T-helper 9 cell (primary cell): ENCODE results near the gene STK4.

Source experiments
- DNase-seq: peaks from one replicate; pipeline ENCODE4 v3.0.0-alpha.2; 2020
- total RNA-seq, 2 donors: gene quantifications; one replicate each; lab custom pipeline; 2026; lab: John Stamatoyannopoulos, UW

Gene STK4
- 472 to 668 reads per million in 2 donors for total RNA-seq

DNA sequence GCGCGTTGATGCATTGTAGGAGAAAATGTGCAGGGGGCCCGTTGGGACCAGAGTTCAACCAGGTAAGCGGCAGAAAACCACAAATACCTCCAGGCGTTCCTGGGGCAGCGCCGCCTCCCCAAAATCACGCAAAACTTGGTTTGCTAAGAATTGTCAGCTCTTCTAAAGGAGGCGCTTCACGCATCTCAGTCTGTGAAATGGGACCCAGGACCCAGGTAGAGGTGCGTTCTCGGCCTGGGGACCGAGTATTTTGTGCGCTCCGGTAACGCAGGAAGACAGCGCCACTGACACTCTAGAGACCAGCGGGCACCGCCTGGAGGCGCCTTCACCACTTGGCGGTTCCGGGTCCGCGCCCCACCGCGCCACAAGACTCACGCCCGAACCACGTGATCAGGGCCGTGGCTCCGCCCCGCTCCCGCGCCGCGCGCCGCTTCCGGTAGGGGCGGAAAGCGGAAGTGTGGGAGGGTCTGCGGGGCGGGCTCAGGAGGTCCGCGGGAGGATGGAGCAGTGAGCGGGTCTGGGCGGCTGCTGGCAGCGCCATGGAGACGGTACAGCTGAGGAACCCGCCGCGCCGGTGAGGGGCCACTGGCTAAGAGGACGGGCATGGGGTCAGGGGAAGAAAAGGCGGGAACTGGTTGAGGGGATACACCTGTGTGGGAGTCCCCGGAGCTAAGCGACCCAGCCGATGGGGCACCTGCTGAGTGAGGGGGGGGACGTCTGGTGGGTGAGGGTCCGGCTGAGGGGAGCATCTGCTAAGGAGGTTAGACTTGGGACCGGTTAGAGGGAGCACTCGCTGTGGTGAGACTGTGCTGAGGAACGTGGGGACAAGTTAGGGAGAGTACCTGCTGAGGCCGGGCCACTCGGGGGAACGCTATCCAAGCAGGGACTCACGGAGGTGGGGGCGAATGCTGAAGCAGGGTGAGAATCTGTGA, at the start of gene STK4:
STK4 (plus strand) TSS at position 483 of the 932 bp plus-strand sequence; CDS start at position 540, 57 bp downstream.
- DNase-seq, result peak; percentile 94

DNA sequence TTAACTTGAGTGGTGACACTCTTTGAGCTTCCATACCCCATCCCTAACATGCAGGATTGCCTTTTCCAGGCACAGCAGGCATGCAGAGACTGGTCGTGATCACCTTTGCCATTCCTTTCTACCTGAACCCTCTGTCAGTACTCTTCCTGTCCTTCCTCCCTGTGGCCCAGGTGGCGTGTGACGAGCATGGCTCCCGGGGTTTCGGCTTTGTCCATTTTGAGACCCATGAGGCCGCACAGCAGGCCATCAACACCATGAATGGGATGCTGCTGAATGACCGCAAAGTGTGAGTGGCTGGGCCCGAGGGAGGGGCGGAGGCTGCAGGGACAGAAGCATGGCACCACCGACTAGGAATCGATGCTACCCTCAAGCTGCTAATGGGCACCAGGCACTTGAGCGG, 49.7 kb upstream of the STK4 start:
- DNase-seq, result no peak

DNA sequence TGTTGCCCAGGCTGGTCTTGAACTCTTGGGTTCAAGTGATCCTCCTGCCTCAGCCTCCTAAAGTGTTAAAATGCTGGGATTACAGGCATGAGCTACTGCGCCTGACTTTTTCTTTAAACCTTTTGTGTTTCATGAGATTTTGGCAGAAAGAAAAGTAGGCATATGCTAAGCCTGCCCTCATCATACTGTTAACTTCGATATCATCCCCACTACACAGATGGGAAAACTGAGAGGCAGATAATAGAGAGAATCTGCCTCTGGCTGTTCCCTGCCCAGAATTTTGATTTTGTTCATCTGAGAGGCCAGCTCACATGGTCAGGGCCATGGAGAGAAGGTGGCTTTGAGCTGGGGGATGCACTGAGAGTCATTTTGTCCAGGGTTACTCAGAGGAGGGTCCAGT, 48.9 kb upstream of the STK4 start:
- no peak for DNase-seq

DNA sequence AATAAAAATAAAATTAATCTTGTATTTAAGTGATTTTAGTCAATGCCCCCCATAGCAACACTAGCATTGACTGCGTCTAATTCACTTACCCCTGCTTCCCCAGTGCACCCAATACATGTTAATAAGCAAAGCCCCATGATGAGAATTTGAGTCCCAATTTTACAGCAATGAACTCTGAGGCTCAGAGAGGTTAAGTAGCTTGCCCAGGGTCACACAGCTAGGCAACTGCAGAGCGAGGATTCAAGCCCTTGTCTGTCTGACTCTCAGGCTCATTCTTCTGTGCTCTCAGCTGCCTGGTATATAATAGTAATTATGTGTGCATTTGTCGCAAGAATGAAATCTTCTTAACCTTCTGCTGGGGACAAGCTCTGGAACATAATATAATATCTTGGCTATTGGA, 48.0 kb upstream of the STK4 start:
- no peak for DNase-seq

DNA sequence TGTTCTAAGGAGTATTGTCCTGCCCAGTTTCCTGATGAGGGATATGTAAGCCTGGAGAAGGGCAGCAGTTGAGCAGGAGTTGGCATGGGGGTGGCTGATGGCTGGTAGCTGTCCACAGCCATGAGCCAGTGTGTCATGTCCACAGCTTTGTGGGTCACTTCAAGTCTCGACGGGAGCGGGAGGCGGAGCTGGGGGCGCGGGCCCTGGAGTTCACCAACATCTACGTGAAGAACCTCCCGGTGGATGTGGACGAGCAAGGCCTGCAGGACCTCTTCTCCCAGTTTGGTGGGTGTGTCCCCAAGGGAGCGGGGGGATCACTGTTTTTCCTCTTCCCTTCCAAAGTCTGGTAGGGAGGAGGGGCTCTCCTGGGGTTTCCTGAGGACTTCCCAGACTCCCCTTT, 47.6 kb upstream of the STK4 start:
- DNase-seq, result no peak

DNA sequence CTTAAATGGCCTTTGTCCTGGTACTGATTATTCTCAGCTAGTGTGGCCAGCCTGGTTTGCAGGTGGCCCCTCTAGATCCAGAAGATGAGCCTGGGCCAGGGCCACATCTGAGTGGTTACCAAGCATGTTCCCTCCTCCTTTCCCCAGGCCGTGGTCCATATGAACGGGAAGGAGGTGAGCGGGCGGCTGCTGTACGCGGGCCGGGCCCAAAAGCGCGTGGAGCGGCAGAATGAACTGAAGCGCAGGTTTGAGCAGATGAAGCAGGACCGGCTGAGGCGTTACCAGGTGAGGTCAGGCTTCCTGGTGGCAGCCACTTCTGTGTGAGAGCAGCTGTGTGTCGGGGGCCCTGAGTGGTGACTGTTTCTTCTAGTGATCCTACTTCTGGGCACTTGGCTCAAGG, 44.9 kb upstream of the STK4 start:
- DNase-seq, result no peak

DNA sequence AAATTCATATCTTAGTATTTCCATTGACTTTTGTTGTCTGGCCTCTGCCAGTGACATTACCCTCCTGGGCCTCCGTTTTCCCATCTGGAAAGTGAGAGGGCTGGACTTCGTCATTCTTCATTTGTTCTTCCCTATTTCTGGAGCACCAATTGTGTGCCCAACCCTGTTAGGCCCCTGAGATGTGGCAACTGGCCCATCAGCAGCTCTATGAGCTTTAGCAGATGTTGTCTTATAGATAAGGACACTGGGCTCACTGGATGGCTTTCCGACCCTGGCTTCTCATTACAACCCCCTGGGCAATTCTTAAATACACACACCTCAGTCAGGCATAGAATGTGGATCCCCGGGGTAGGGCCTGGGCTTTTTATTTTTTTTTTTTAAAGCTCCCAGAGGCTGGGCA, 41.8 kb upstream of the STK4 start:
- no peak for DNase-seq

DNA sequence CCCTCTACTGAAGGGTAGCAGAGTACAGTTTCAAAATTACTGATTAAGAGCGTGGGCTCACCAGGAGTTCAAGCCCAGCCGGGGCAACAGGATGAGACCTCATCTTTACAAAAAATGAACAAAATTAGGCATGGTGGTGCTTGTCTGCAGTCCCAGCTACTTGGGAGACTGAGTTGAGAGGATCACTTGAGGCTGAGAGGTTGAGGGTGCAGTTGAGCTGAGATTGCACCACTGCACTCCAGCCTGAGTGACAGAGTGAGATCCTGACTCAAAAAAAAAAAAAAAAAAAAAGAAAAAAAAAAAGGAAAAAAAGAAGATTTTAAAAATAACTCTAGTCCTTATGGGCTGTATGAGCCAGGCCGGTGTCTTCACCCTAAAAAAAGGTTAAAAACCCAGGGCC, 37.7 kb upstream of the STK4 start:
- no peak for DNase-seq

DNA sequence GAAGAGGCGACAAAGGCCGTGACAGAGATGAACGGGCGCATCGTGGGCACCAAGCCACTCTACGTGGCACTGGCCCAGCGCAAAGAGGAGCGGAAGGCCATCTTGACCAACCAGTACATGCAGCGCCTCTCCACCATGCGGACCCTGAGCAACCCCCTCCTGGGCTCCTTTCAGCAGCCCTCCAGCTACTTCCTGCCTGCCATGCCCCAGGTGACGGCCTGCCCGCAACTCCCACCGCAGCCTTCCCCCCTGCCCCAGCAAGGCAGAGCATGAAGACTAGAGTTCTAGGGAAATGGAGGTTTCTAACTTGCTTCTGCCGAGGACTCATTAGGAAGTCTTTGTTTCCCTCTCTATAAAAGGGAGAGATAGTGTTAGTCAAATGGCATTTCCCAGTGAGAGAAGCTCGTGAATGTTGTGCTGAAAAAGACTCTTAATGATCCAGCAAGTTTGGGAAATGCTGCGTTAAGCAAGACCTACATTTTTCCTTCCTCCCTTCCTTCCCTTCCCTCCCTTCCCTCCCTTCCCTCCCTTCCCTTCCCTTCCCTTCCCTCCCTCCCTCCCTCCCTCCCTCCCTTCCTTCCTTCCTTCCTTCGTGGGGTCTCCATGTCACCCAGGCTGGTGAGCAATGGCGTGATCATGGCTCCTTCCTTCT, 35.7 kb upstream of the STK4 start:
- DNase-seq, result no peak

DNA sequence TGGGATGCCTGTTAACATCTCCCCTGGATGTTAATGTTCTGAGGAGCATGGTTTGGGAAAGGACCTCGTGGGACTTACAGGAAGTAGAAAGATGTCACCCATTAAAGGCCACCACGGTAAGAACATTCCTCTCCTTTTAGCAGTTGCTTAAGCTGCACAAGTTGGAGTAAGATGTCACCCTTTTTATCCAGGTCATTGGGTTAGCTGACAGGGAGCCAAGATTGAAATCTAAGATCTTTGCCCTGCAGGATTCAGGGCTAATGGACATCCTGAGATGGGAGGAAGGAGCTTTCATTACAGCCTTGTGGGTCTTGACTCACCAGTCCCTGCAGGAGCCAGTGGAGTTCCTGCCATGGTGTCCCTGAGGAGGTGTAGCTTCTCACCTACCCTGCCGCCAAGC, 34.4 kb upstream of the STK4 start:
- DNase-seq, result no peak

DNA sequence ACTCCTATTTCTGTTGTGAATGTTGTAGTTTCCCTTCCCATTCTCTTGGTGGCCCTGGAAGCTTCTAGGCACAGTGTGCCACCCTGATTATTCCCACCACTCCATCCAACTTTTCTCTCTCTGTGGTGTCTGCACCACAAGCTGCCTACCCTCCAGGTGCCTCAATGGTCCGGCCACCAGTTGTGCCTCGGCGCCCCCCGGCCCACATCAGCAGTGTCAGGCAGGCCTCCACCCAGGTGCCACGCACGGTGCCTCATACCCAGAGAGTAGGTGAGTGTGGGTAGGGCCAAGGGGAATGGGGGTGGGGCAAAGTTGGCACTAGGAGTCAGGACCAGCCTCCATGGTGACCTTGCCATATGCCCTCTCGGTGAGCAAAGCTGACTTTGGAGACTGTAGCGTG, 33.4 kb upstream of the STK4 start:
- no peak for DNase-seq

DNA sequence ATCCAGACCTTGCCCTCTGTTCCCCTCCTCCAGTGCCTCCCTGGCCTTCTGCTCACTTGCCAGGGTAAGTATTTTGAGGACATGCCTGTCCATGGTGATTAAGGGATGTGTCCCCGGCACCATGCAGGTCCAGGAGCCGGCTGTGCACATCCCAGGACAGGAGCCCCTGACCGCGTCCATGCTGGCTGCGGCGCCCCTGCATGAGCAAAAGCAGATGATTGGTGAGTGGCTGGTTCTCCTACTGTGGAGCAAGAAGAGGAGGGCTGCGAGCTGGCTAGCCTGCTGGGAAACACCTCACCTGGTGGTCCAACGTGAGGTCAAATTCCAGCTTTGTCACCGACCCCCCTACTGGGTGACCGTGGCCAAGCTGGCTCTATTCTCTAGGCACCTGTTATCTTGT, 29.8 kb upstream of the STK4 start:
- DNase-seq, result no peak

DNA sequence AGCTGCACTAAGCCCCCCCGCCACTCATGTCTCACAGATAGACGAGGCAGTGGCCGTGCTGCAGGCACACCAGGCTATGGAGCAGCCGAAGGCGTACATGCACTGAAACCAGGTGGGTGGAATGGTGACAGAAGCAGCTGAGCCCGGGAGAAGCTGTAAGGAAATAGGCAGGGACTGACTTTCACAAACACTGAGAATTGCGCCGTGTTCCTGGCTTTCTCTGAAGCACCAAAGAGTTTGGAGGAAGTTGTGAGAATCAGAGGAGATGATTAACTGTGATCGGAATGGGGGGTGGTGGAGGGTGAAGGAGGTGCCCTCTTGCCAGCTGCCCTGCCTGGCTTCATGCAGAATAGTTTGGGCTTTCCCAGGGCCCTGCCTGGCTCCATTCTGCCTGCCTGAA, 27.7 kb upstream of the STK4 start:
- DNase-seq, result no peak

DNA sequence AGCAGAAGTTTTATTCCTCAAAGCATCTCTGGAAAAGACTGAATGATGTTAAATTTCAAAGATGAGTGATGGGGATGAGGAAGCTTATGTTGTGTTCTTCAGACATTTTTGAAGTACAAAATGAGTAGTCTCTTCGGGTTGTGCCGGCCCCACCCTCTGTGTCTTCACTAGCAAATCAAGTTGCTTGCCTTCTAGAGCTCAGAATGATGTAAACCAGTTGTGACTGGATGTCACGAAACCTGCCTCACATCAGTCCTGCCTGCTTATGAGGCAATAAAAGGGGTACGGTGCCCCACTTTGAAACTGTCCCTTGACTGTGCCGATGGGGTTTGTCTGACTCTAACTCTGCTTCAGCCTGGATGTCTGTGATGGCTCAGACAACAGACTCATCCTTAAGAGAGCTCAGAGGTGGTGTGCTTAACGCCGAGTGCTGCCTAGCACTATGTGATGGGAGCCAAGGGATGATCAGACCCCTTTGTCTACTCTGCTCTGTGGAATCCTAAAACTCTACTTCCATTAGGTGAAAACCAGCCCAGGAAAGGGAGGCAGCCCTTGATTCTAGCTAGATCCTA, 25.1 kb upstream of the STK4 start:
- no peak for DNase-seq

DNA sequence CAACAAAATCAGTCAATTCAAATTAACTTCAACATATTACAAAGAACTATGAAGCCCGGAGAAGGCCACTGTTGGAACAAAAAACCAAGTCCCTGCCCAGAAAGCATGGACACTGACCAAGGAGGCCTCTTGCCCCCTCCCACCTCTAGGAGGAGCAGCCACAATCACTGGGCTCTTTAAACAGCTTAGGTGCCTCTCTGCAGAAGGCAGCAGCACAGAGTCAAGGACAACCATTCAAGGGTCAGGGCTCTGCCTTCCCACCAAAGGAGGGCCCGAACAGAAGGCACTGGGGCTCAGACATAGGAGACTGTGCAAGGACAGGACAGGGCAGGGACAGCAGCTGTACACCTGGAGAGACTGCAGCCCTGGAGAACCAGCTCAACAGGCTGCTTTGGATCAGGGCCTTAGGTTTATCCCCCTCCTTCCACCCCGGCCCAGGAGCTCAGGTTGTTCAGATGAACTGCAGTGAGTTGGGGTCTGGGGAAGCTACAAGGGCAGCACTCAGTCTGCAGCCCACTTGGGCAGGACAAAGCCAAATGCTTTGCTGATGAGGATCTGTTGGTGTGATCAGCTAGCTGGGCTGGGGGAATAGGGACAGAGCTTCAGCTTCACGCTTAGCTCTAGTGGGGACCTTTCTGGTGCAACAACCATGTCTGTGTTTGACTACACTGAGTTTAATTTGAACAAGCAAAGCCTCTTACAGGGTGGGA, 23.9 kb upstream of the STK4 start:
- no peak for DNase-seq

DNA sequence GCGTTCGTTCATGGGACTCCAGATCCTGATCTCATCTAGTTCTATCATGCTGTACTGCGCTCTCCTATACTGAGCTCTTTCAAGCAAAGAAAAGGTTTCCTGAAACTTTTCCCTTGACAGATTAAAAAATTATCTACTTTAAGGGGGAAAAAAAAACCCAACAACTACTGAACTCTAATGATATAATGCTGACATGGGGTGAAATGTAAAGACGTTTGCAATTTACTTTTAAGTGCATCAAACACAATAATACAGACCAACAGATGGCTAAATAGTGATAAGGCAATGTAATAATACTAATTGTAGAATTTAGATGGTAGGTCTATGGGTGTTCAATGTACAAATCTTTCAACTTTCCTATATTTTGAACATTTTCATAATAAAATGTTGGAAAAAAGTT, 22.5 kb upstream of the STK4 start:
- DNase-seq, result no peak

DNA sequence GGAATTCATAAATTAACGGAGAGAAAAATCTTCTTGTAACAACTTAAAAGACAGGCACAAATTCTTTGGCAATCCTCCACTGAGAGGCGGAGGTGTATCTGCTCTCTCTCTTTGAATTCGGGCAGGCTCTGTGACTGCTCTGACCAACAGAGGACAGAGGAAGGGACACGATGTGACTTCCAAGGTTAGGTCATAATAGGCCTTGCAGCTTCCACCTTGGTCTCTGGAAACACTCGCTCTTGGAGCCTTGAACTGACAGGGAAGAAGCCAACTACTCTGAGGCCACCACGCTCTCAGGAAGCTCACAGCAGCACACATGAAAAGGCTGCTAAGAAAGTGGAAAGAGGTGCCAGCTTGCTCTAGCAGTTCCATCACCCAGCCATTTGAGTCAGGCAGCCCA, 21.1 kb upstream of the STK4 start:
- DNase-seq, result no peak

DNA sequence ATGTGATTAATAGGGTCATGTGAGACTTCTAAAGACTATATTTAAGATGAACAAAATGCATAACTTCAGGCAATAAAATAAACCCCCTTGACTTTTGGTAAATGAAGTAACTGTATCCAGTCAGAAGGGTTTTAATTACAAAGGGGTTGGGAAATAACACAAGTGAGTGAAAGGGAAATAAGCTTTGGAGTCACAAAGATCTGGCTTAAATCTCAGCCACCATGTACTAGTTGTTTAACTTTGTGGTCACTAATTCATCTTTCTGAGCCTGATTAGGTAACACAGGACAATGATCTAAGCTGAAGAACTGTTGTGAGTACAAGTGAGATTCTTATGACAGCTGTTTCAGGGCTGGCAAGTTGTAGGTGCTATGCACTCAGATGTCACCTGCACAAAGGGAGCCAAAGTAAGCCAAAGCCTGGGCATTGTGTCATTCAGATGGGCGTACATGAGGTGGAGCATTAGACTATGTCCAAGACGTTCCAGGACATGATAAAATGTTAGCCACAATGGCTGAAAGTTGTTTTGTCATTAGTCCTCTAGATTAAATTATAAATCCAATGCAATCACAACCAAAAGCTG, 19.9 kb upstream of the STK4 start:
- no peak for DNase-seq

DNA sequence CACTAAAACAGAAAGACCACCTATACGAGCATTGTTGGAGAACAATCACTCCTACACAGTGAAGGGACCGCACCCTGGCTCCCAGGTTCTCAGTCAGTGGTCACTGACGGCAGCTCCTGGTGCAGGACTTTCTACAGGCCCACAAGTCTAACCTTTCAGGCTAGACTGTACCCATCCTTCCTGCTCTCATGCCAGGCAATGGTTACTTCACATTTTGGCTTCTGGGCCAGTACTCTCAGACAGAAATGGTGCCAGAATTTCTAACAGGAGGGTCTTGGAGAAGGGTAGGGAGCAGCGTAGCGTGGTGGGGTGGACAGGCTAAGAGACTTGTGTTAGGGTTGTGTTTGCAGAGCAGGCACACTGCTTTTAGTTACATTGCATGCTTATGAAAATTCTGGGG, 18.2 kb upstream of the STK4 start:
- DNase-seq, result no peak

DNA sequence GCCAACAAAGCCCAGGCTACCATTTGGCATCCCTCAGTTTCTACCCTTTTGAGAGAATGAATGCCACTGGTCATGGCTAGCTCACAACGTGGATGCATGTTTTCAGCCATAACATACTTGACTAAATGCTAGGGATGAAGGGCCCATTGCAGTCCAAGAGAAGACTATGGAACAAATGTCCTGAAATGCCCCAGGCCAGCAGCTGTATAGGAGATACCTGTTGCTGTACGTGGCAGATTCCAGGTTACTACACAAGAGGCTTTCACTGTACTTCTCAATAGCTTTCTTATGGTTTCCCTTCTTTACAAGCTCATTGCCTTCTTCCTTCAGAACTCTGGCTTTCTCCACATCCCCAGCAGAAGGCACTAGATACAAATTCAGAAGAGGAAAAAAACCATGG, 17.8 kb upstream of the STK4 start:
- no peak for DNase-seq

DNA sequence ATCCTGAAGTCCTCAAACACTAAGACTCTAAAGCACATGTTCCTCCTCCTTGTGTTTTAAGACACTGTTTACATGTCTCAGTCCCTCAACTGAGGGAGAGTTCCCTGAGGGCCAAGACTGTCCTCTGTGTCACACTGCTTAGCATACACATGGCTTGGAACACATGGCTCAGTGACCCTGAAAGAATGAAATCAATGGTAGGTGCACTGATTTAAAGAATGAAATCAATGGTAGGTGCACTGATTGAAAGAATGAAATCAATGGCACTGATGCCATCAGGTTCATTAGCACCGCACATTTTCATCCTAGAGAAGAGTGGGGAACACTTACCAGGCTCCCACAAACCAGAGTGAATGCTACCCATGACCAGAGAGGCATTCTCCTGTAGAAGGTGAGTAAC, 15.9 kb upstream of the STK4 start:
- no peak for DNase-seq

DNA sequence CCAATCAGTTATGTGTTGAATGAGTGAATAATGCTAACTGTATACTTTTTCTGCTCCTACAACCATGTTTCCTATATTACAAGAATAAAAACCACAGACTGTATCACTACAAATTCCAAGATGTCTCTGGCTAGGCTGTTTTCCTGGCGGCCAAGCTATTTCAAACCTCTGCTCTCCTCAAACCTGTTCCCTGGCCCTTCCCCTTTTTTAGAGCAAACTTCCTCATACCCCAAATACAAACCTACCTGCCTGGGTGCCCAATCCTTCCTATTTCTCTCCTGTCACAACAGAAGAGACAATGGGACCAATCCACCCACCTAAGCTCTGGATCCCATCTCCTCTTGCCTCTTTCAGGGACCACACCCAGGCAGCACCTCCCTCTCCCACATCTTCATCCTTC, 13.6 kb upstream of the STK4 start:
- DNase-seq, result no peak

DNA sequence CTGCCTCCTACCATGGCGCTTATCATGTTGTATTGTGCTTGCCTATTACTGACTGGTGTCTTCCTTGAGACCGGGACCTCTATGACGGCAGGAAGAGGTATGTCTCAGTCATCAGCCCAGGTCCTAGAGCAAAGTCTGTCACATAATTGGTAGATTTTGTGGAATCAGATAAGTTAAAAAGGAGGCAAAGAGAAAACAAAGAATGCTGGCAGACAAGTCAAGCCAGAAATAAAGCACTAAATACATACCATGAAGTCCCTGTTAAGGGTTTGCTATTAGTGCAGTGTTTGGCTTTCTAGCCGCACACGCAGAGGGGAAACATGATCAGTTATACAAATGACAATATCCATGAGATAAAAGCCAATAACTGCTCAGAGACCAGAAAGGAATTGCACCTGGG, 12.1 kb upstream of the STK4 start:
- DNase-seq, result no peak
